GM23248 (cell line): ENCODE measurements around the gene NUDT16L1.

Experiments used
- EZH2 ChIP-seq: fragments of 200-600 bp; sonication (generic); IDR thresholded peaks from 2 replicates; pipeline ENCODE4 v1.6.1; 2018; ENCODE audit warnings: antibody characterized with exemption, mild to moderate bottlenecking; ENCODE audit not compliant: insufficient read depth, poor library complexity, severe bottlenecking
- EZH2phosphoT487 ChIP-seq: fragments of 200-600 bp; sonication (generic); IDR thresholded peaks from 2 replicates; pipeline ENCODE4 v1.6.1; 2018; ENCODE audit warnings: antibody characterized with exemption, moderate library complexity, mild to moderate bottlenecking, low read depth; ENCODE audit not compliant: insufficient read depth

DNA sequence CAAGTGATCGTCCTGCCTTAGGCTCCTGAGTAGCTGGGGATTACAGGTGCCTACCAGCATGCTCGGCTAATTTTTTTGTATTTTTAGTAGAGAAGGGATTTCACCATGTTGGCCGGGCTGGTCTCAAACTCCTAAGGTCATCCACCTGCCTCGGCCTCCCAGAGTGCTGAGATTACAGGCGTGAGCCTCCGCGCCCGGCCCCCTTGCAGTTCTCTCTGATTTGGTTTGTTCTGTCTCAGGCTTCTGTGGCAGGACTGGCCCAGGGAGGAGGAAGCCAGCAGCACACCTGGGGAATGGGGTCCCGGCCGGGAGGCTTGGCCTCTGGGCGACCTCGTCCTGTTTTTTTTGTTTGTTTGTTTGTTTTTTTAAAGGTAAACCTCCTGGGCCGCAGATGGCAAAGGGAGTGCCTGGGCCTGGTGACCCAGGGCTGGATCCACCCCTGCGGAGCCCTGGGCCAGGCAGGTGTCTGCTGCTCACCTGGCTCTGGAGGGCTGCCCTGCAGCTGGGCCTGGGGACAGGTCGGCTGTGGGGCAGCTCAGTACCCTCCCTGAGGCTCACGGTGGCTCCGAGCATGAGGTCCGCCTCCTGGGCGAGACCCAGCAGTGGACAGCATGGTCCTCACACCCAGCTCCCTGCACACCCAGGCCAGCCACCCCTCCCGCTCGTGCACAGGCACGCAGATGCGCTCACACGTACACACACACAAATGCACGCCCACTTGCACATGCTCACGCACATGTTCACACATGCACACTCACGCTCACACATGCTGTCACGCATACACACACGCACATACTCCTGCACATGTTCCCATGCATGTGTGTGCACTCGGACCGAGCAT lies 3.3 kb upstream of the NUDT16L1 start:
- TF ChIP-seq EZH2 (no peak), EZH2phosphoT487 (no peak)
